Measurements from ENCODE around the gene OR2H2.

The OR2H2 gene

GRCh38 chr6:29627755-29628418, 43.0 kb downstream of the OR2H2 start:
- H3K4me3 ChIP-seq (ENCODE audit: low read depth, low read length), result peak overlapping the region; percentile 70

GRCh38 chr6:29628419-29629281, 43.7 kb downstream of the OR2H2 start:
- H3K4me3 ChIP-seq (ENCODE audit: low read depth, low read length), result peak overlapping the region; percentile 70
- DNase-seq (ENCODE audit: low read depth), result peak; percentile 25

More at GRCh38 chr6:29627755-29628418, 43.0 kb downstream of the OR2H2 start:
- peak; percentile 81 for DNase-seq (ENCODE audit: low read depth)

- H3K4me3 ChIP-seq (ENCODE audit: low read depth, low read length), result no peak overlapping the region
- DNase-seq (ENCODE audit: low read depth), result no peak
These were observed 44.6 kb downstream of the OR2H2 start for GRCh38 chr6:29629571-29629970.

- no peak for DNase-seq (ENCODE audit: low read depth)
- H3K4me3 ChIP-seq (ENCODE audit: low read depth, low read length), result no peak overlapping the region
These were observed 45.4 kb downstream of the OR2H2 start for GRCh38 chr6:29630315-29630714.

GRCh38 chr6:29631209-29631810, 46.4 kb downstream of the OR2H2 start:
- peak overlapping the region; percentile 69 for H3K4me3 ChIP-seq (ENCODE audit: low read depth, low read length)

GRCh38 chr6:29631860-29632731, 47.2 kb downstream of the OR2H2 start:
- peak overlapping the region; percentile 69 for H3K4me3 ChIP-seq (ENCODE audit: low read depth, low read length)
- DNase-seq (ENCODE audit: low read depth), result peak; percentile 16

More at GRCh38 chr6:29631209-29631810, 46.4 kb downstream of the OR2H2 start:
- DNase-seq (ENCODE audit: low read depth), result no peak

GRCh38 chr6:29632789-29633533, 48.0 kb downstream of the OR2H2 start, which contains the start of gene GABBR1:
TSS of gene GABBR1 (minus strand) at chr6:29633183. CDS start at chr6:29632385, 798 bp downstream.
- H3K4me3 ChIP-seq (ENCODE audit: low read depth, low read length), result peak within 1 kb of the TSS; percentile 69
- peak; percentile 69 for DNase-seq (ENCODE audit: low read depth)

- peak overlapping the region; percentile 69 for H3K4me3 ChIP-seq (ENCODE audit: low read depth, low read length)
These were observed 48.6 kb downstream of the OR2H2 start for GRCh38 chr6:29633534-29633905.

GRCh38 chr6:29637247-29637646, 52.3 kb downstream of the OR2H2 start:
- no peak overlapping the region for H3K4me3 ChIP-seq (ENCODE audit: low read depth, low read length)
- no peak for DNase-seq (ENCODE audit: low read depth)

More at GRCh38 chr6:29633534-29633905, 48.6 kb downstream of the OR2H2 start:
- no peak for DNase-seq (ENCODE audit: low read depth)
